ENCODE results near the gene CLCA2.

The CLCA2 gene

GRCh38 chr1:86470859-86471258 lies 46.9 kb downstream of the CLCA2 start:
- TF ChIP-seq CTCF (conservative IDR thresholded peaks at IDR 0.05; ENCODE audit: low read depth, low read length): no peak
- no peak for DNase-seq (ENCODE audit: low read depth)
- H3K4me3 ChIP-seq (ENCODE audit: low read length): no peak overlapping the region

- H3K4me3 ChIP-seq (ENCODE audit: low read length): no peak overlapping the region
- no peak for TF ChIP-seq CTCF (conservative IDR thresholded peaks at IDR 0.05; ENCODE audit: low read depth, low read length)
- DNase-seq (ENCODE audit: low read depth): no peak
These were observed 47.3 kb downstream of the CLCA2 start for GRCh38 chr1:86471291-86471690.

GRCh38 chr1:86472152-86472551 lies 48.2 kb downstream of the CLCA2 start:
- no peak overlapping the region for H3K4me3 ChIP-seq (ENCODE audit: low read length)
- no peak for TF ChIP-seq CTCF (conservative IDR thresholded peaks at IDR 0.05; ENCODE audit: low read depth, low read length)
- DNase-seq (ENCODE audit: low read depth): no peak

- H3K4me3 ChIP-seq (ENCODE audit: low read length): no peak overlapping the region
- DNase-seq (ENCODE audit: low read depth): no peak
- TF ChIP-seq CTCF (conservative IDR thresholded peaks at IDR 0.05; ENCODE audit: low read depth, low read length): no peak
These were observed 48.8 kb downstream of the CLCA2 start for GRCh38 chr1:86472767-86473166.

GRCh38 chr1:86477256-86477655 lies 53.3 kb downstream of the CLCA2 start:
- TF ChIP-seq CTCF (conservative IDR thresholded peaks at IDR 0.05; ENCODE audit: low read depth, low read length): no peak
- H3K4me3 ChIP-seq (ENCODE audit: low read length): no peak overlapping the region
- DNase-seq (ENCODE audit: low read depth): no peak

GRCh38 chr1:86477682-86478081 lies 53.7 kb downstream of the CLCA2 start:
- TF ChIP-seq CTCF (conservative IDR thresholded peaks at IDR 0.05; ENCODE audit: low read depth, low read length): no peak
- no peak overlapping the region for H3K4me3 ChIP-seq (ENCODE audit: low read length)
- DNase-seq (ENCODE audit: low read depth): no peak

- no peak for DNase-seq (ENCODE audit: low read depth)
- TF ChIP-seq CTCF (conservative IDR thresholded peaks at IDR 0.05; ENCODE audit: low read depth, low read length): no peak
These were observed 54.6 kb downstream of the CLCA2 start for GRCh38 chr1:86478416-86479156.

More at GRCh38 chr1:86478416-86479156, 54.6 kb downstream of the CLCA2 start:
- no peak overlapping the region for H3K4me3 ChIP-seq (ENCODE audit: low read length)
